Neural progenitor cell (in vitro differentiated cells): ENCODE measurements around the gene OGDH. TPM values are rescaled to one million over a fixed set of nuclear protein-coding genes. Genes with fewer than 3 reads are reported as not detected.

Source experiments
- DNase-seq: peaks from one replicate; pipeline ENCODE4 v3.0.0-alpha.2; 2016; ENCODE audit warnings: low spot score
- H2AFZ ChIP-seq: fragments of 200-600 bp; sonication (generic); replicated peaks from 2 replicates; pipeline ENCODE4 v1.6.1; 2016; ENCODE audit warnings: antibody characterized with exemption
- H3F3A ChIP-seq: fragments of 200-600 bp; sonication (generic); 2 replicates; pipeline ENCODE4 v1.6.1; 2016; ENCODE audit warnings: antibody characterized with exemption, low read depth
- H3K27ac ChIP-seq: fragments of 200-600 bp; sonication (generic); 2 replicates; pipeline ENCODE4 v1.5.1; 2016; ENCODE audit warnings: mild to moderate bottlenecking
- H3K27me3 ChIP-seq: fragments of 200-600 bp; sonication (generic); 2 replicates; pipeline ENCODE4 v1.6.1; 2016; ENCODE audit warnings: mild to moderate bottlenecking, moderate library complexity
- H3K36me3 ChIP-seq: fragments of 200-600 bp; sonication (generic); 2 replicates; pipeline ENCODE4 v1.5.1; 2016
- H3K4me1 ChIP-seq: fragments of 200-600 bp; sonication (generic); 2 replicates; pipeline ENCODE4 v1.6.1; 2016; ENCODE audit warnings: mixed run types
- H3K4me2 ChIP-seq: fragments of 200-600 bp; sonication (generic); 2 replicates; pipeline ENCODE4 v1.6.1; 2016
- H3K4me3 ChIP-seq: fragments of 200-600 bp; sonication (generic); 2 replicates; pipeline ENCODE4 v1.5.1; 2016
- H3K79me2 ChIP-seq: fragments of 200-600 bp; sonication (generic); 2 replicates; pipeline ENCODE4 v1.6.1; 2016; ENCODE audit warnings: low read depth
- H3K9ac ChIP-seq: fragments of 200-600 bp; sonication (generic); 2 replicates; pipeline ENCODE4 v1.6.1; 2016
- H3K9me3 ChIP-seq: fragments of 200-600 bp; sonication (generic); 2 replicates; pipeline ENCODE4 v1.5.1; 2016; ENCODE audit warnings: low read depth
- H4K20me1 ChIP-seq: fragments of 200-600 bp; sonication (generic); 2 replicates; pipeline ENCODE4 v1.6.1; 2016; ENCODE audit warnings: low read depth
- H3K27ac Mint-ChIP-seq: 3 replicates; pipeline ENCODE4 v1.8.0; 2021; ENCODE audit warnings: mixed read lengths
- H3K27me3 Mint-ChIP-seq: 2 replicates; pipeline ENCODE4 v1.8.0; 2022; ENCODE audit warnings: low read depth, mild to moderate bottlenecking, inconsistent platforms, moderate library complexity, mixed read lengths; ENCODE audit not compliant: insufficient read depth
- H3K36me3 Mint-ChIP-seq: 3 replicates; pipeline ENCODE4 v1.8.0; 2021; ENCODE audit warnings: mixed read lengths
- H3K4me1 Mint-ChIP-seq: 3 replicates; pipeline ENCODE4 v1.8.0; 2021; ENCODE audit warnings: mixed read lengths
- H3K4me3 Mint-ChIP-seq: 3 replicates; pipeline ENCODE4 v1.8.0; 2021; ENCODE audit warnings: mild to moderate bottlenecking, moderate library complexity, mixed read lengths
- H3K9me3 Mint-ChIP-seq: 3 replicates; pipeline ENCODE4 v1.8.0; 2020; ENCODE audit warnings: mixed read lengths
- CTCF ChIP-seq: fragments of 200-600 bp; sonication (generic); IDR thresholded peaks from 2 replicates; pipeline ENCODE4 v1.5.1; 2017; ENCODE audit warnings: antibody characterized with exemption, mild to moderate bottlenecking
- EZH2 ChIP-seq: fragments of 200-600 bp; sonication (generic); IDR thresholded peaks from 2 replicates; pipeline ENCODE4 v1.6.1; 2017; ENCODE audit warnings: antibody characterized with exemption, mild to moderate bottlenecking, moderate library complexity
- EZH2phosphoT487 ChIP-seq: fragments of 200-600 bp; sonication (generic); IDR thresholded peaks from 2 replicates; pipeline ENCODE4 v1.6.1; 2017; ENCODE audit warnings: antibody characterized with exemption
- total RNA-seq: library from RNA; depleted of rRNA; stranded (reverse); fragments of >200 nt; gene quantifications from 2 replicates; pipeline ENCODE4 v1.2.3, GENCODE V29; 2015; ENCODE audit warnings: low replicate concordance

Gene OGDH
- total RNA-seq, 1 donor from 2014 or later: 25.2 TPM

GRCh38 chr7:44757739-44758138 is 151.3 kb downstream of the OGDH start:
- Mint-ChIP-seq H3K9me3 (no peaks in the 10 kb centered on the region), H3K27ac (no peak overlapping the region), H3K4me1 (no peaks in the 10 kb centered on the region), H3K36me3 (peaks cover 4% of the 10 kb centered on the region), H3K27me3 (peaks cover under 1% of the 10 kb centered on the region), H3K4me3 (no peak overlapping the region)
- Histone ChIP-seq H3K27me3 (no peaks in the 10 kb centered on the region), H3K4me2 (no peak overlapping the region), H3K4me3 (no peak overlapping the region), H2AFZ (no peak overlapping the region), H3K79me2 (peaks cover 25% of the 10 kb centered on the region), H3K9me3 (no peaks in the 10 kb centered on the region), H3K9ac (no peak overlapping the region), H3K4me1 (no peaks in the 10 kb centered on the region), H3K27ac (no peak overlapping the region), H3F3A (no peaks in the 10 kb centered on the region), H4K20me1 (peaks cover 14% of the 10 kb centered on the region), H3K36me3 (no peaks in the 10 kb centered on the region)
- TF ChIP-seq CTCF: no peak
- TF ChIP-seq EZH2: no peak
- no peak for TF ChIP-seq EZH2phosphoT487
- no peak for DNase-seq

Other genes starting within 250 kb of the OGDH start
- 35.4 and 42.4 TPM in 2 replicates for gene NUDCD3, start 116.0 kb upstream of the OGDH start, total RNA-seq
- 0.09 TPM in 1 of 2 replicates, not detected in the other for gene NPC1L1, start 65.3 kb upstream of the OGDH start, total RNA-seq
- 61.0 and 67.5 TPM in 2 replicates for gene DDX56, start 32.7 kb upstream of the OGDH start, total RNA-seq
- 95.8 and 222 TPM in 2 replicates for gene TMED4, start 24.4 kb upstream of the OGDH start, total RNA-seq
- 7.6 and 19.5 TPM in 2 replicates for gene ZMIZ2, start 142.2 kb downstream of the OGDH start, total RNA-seq
- gene PPIA, start 190.1 kb downstream of the OGDH start, total RNA-seq: 2,768 and 2,932 TPM in 2 replicates
- 439 and 462 TPM in 2 replicates for gene H2AZ2, start 241.5 kb downstream of the OGDH start, total RNA-seq